Stimulated activated CD4-positive, alpha-beta T cell treated with anti-CD3 and anti-CD28 coated beads, Interleukin-2, amount 100 ng/mL, for 24 hours (primary cell): Measurements from ENCODE around the gene MED19.
"Not testable (repeated sequence)": the region's sequence is repeated elsewhere in the genome, so short reads cannot be mapped to it uniquely, and the experiment has no call there.

Experiments
- DNase-seq, 2 donors: peaks; one replicate each; pipeline ENCODE4 v3.0.0-alpha.2; 2020

MED19 gene, protein sequence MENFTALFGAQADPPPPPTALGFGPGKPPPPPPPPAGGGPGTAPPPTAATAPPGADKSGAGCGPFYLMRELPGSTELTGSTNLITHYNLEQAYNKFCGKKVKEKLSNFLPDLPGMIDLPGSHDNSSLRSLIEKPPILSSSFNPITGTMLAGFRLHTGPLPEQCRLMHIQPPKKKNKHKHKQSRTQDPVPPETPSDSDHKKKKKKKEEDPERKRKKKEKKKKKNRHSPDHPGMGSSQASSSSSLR

DNA sequence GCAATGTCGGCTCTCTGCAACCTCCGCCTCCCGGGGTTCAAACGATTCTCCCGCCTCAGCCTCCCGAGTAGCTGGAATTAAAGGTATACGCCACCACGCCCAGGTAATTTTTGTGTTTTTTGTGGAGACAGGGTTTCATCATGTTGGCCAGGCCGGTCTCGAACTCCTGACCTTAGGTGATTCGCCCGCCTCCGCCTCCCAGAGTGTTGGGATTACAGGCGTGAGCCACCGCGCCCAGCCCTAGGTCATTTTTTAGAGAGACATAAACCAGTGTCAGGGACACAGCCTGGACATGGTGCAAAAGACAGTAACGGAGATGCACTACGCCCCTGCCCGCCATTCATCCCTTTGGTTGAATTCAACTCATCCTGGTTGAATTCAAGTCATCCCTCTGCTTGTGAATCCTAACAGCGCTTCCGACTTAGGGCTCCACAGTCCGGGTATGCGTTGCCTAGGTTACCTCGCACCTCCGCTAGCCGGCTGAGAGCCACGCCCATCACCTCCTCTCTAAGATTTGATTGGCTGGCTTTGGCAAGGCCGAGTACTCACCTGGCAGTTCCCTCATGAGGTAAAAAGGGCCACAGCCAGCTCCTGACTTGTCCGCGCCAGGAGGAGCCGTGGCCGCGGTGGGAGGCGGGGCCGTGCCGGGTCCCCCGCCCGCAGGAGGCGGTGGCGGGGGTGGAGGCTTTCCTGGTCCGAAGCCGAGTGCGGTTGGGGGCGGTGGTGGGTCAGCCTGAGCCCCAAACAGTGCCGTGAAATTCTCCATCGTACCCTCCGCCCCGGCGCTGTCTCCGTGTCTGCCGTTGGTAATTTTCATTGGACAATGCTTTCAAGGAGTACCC is at the start of gene MED19:
Gene MED19 (minus strand): TSS at position 802 of the 842 bp plus-strand sequence. CDS start 36 bp downstream, at position 766.
- DNase-seq: peak; percentile 73 to 81

DNA sequence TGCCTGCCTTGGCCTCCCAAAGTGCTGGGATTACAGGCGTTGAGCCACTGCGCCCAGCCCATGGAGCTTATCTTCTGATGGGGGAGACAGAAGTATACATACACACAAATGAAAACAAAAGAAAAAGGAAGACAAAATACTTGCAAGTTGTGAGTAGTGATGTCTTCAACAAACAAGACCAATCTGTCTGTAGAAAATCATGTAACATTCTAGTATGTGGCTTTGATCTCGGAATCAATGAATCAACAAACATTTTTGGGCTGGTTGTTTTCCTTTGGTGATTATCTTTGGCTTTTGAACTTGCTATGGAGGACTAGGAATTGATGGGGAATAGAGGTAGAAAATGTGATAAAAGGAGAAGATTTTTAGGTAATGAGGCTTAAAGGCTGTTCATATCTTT is 46.2 kb upstream of the MED19 start:
- no peak for DNase-seq

DNA sequence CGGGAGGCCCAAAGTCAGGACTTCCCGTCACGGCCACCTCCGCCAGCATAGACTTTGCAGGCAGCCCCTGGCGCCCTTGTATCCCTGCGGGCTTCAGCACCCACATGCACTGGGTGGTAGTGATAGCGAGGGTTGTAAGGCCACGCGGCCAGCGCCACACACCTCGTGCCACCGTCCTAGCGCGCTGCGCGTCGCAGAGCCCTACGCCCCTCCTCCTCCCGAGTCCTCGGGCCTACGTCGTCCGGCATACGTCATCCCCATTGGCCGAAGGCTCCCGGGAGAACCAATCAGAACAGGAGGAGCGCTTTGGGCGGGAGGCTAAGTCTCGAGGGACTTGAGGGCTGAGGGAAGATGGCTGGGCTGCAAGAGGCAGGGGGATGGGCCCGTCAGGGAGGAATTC is 40.9 kb upstream of the MED19 start:
- no peak for DNase-seq

DNA sequence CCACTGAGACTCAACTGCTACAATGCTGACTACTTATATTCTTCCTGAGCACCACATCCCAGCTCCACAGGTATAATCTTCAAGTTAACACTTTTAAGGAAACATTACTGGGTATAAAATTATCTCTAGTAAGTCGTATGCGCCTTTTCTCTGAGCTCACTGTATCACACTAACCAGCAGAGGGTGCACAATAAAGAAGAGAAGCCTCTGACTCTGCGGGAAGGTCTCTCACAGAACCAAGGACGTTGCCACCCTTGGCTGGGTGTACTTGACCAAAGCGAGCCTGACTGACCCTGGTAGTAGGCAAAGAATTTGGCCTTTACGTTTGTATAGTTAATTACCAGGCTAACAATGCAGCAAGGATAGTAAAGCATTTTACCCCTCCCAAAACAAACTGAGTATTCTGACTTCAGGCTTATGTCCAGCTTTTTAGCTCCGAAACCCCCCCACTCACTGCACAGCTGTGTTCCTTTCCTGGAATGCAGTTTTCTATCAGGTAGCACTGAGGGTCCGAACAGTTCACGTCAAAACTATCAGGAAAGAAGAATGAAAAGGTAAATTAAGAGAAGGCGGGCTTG is 39.8 kb upstream of the MED19 start, which contains the start of gene BTBD18:
Gene BTBD18 (minus strand): TSS at position 144 of the 578 bp plus-strand sequence. CDS start 631 bp downstream, outside the sequence.
- no peak for DNase-seq

DNA sequence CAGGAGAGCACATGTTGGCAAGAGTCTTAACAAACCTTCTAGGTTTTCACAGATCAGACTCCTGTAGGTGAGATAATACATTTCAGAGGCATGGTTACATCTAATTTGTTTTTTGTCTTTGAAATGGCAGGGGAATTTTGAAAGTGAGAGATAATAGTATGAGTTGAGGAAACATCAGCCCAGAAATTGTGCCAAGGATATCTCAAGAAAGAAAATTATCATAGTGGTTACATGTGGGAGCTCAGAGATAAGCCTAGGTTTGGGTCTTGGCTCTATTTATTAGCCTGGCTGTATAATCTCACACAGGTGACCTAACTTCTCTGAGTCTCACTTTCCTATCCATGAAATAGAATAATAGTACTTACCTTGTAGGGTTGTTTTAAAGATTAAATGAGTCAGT is 39.2 kb upstream of the MED19 start:
- no peak for DNase-seq

DNA sequence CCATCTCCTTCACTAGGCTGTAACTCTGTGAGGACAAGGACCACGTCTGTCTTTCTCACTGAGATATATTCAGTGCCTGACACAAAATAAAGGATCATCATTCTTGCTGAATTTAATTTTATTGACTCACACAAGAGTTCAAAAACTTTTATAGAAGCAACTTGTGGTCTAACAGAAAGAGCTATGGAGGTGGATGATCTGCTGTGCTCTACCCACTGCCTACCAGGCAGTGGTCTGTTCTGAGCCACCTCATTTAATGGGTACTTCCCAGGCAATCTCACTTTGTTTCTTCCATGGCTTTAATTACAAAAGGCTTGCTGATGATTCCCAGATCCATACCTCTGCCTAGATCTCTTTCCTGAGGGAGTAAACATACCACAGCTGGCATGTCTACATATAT is 34.9 kb upstream of the MED19 start:
- no peak for DNase-seq

DNA sequence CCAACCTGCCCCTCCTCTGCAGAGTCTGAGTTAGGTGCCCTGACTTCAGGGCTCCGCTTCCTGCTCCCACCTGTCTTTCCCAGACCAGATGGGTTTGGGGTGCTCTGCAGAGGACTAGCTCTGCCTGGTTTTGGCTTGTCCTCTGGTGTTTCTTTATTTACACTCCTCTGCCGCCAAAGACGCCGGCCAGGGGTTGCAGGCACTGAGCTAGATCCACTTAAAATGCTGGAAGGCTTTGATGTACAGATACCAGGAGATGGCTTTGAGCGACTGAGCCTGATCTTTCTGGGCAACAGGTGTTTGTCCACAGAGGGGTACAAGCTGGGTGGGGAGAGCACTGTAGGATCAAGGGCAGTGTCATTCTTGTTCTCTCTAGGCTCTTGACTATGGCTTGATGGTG is 33.2 kb upstream of the MED19 start:
- no peak for DNase-seq

DNA sequence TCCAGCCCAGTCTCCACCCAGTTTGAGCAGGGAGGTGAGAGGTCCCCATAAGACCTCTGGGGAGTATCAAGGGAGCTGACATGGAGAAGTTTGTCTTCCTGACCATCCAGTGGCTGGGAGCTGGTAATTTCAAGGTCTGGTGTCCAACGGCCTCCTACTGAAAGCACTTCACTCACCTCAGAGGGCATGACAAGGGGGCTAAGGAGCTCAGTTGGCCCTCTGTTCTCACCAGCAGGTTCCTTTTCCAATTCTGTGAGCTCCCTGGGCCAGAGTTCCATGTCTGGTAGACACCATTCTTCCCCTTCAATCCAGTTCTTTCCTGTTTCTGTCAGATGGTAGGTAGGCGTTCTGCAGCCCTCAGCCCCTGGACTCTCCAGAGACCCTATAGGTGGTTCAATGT is 32.3 kb upstream of the MED19 start:
- no peak for DNase-seq

DNA sequence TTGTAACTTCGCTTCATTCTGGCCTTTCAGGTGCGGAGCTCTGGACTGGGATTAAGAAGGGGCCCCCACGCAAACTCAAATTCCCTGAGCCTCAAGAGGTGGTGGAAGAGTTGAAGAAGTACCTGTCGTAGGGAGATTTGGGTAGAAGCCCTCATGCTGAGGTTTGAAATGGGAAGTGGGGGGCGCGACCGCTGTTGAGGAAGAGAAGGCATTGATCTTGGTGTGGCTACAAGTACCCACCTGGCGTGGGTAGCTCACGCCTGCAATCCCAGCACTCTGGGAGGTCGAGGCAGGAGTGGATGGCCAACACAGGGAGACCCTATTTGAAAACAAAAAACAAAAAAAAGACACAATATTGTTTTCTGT is 30.1 kb upstream of the MED19 start:
- no peak for DNase-seq

DNA sequence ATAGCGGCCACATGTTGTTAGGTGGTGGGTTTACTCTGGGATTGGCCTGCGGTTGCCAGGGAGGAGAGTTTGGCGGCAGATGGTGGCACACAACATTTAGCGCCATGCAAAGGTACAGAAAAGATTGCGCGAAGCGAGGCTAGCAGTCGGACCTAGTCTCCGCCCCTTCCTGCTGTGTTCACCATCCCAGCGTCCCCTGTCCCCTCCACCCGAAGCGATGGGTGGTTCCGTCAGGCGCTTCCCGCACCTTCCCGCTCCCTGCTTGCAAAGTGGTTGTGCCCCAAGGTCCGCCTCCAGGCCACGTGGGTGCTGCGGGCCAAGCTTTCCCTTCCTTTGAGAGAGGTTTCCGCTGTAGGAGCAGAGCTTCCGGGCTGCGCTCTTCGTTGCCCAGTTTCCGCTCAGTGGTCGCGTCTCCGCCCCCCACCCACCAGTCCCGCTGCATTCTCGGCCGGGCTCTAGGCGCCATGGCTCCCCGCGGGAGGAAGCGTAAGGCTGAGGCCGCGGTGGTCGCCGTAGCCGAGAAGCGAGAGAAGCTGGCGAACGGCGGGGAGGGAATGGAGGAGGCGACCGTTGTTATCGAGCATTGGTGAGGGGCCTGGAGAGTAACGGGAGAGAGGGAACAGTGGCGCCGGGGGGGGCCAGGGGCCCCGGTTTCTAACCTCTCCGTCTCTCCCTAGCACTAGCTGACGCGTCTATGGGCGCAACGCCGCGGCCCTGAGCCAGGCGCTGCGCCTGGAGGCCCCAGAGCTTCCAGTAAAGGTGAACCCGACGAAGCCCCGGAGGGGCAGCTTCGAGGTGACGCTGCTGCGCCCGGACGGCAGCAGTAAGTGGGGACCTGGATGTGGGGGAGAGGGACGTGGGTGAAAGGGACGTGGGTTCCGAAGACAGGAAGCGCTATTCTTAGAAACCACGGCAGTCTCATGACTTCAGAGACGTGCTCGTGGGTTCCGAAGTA is 29.4 kb upstream of the MED19 start, which contains the start of gene SELENOH:
Gene SELENOH (plus strand): TSS at position 360 of the 955 bp plus-strand sequence. CDS start 105 bp downstream, at position 465.
- DNase-seq: peak; percentile 96

DNA sequence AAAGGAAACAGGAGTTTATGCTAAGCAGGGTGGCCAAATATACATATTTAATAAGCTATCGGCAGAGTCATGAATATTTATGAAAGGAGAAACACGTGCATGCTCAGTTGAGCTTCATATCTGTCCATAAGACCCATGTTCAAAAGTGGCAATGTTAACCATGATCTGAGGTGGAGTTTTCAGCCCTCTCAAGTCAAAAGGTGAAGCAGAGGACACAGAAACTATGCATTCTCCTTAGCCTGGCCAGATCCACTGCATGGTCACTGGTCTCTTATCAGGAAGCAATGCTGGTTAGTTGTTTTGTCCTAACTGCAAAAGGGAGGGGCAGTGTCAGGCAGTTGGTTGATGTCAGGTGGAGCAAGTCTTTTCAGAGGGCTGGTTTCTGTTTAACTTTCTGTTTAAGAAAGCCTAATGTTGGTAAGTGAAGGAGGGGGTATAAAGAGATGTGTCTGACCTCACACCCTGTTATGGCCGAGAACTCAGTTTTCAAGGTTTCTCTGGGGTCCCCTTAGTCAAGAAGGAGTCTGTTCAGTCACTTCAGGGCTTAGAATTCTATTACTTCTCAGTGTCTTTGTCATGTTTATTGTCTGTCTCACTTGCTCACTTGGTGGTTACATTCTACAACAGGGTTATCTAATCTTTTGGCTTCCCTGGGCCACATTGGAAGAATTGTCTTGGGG is 23.7 kb upstream of the MED19 start:
- no peak for DNase-seq

DNA sequence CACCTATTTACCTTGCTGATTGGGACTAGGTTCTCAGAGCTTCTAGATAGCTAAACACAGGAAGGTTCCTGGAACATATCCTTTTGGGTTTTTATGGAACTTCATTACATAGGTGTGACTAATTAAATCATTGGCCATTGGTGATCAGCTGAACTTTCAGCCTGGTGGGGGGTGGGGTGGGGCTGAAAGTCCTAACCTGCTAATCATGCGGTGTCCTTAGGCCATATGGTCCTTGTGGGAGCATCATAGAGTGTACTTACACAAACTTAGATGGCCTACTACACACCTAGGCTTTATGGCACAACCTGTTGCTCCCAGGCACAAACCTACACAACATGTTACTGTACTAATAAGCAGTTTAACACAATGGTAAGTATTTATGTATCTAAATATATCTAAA is 20.6 kb upstream of the MED19 start:
- DNase-seq: no peak

DNA sequence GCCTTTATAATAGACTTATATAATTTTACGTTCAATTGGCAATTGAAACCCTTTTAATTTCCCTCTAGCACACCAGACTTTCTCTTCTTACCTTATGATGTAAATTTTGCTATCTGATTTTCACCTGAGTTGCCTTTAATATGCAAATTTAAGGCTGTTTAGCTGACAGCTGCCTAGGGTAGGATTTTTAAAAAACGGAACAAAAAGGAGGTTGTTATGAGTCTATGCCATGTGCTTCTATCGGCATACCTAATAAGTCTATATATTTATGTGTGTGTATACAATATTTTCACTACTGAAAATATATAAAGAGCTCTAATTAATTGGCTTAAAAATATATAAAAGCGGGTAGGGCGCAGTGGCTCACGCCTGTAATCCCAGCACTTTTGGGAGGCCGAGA is 17.5 kb upstream of the MED19 start:
- no peak for DNase-seq

DNA sequence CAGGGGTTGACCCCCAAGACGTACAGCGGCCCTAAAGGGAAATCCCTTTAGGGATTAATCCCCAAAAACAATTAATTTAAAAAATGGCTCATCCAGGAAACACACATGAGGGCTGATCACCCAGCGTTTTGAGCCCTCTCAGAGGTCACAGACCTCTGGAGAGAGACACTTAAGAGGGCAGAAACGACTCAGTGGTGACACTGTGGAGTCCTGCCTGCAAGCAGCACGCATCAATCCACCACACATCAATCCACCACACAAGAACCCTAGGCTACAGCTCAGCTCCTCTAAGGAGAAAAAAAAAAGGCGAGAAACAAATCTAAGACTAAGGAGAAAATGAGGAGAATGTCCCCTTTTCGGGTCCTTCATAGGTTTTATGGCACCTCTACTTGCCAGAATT is 16.8 kb upstream of the MED19 start:
- DNase-seq: no peak

DNA sequence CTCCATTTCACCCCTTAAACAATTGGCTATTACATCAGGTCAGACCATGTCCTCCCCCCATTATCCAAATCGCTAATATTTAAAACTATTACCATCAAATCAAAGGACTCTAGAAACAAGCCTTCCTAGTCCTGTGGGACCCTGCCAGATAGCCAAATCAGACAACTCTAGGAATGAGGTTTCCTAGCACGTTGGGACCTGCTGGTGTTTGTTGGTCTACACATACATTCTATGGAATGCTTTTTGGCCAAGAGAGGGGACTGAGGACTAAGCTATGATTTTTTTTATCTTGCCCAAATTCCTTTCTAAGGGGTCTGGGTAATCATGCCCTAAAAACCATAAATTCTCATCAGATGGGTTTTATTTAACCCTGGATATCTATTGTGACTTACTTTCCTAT is 15.2 kb upstream of the MED19 start:
- DNase-seq: no peak

DNA sequence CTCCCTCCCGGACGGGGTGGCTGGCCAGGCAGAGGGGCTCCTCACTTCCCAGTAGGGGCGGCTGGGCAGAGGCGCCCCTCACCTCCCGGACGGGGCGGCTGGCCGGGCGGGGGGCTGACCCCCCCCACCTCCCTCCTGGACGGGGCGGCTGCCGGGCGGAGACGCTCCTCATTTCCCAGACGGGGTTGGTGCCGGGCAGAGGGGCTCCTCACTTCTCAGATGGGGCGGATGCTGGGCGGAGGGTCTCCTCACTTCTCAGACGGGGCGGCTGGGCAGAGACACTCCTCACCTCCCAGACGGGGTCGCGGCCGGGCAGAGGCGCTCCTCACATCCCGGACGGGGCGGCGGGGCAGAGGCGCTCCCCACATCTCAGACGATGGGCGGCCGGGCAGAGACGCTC is 4.7 kb upstream of the MED19 start:
- not testable (repeated sequence) for DNase-seq

DNA sequence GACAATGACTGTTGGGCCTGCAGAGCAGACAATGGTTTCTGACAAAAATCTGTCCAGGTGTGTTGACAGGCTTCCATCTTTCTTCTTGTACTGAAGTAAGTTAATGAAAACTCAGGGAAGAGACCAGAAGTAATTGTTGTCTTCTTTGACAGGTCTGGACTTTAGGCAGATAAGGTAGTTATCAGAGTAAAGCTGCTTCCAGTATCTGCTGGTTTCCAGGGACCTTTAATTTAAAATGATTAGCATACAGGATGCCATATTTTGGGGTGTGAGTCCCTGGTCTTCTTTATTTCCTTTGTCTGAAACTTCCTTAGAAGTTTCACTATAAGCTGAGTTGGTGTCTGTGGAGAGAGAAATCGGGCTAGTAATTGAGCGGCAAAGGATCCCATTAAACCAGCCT is 1.8 kb upstream of the MED19 start:
- no peak for DNase-seq

DNA sequence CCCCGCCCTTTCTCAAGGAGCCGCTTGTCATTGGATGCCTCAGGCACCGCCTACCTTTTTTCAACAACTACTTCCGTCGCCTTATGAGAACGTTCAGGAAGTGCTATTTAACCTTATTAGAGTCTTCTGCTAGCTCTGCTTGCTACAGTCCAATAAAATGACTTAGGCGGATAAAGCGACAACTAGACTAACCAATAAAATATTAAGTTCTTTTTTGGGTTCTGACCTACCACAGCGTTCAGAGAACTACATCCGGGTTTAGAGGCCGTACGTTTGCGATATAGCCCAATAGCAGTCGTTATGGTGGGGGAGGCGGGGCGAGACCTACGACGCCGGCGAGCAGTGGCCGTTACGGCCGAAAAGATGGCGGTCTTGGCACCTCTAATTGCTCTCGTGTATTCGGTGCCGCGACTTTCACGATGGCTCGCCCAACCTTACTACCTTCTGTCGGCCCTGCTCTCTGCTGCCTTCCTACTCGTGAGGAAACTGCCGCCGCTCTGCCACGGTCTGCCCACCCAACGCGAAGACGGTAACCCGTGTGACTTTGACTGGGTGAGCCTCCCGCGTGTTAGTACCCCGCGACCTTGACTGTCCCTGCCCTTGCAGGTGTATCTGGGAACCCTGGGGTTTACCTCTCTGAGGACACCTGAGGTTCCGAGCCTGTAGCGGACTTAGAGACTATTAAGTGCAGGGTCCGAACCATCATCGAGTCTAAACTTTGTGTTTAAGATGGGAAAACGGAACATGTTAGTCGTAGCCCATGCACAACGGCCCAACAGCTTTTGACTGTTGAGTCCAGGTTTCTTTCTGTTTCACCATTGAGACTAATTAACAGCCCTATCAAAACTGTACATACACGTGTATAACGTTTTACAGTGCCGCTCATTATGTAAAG is 488 bp upstream of the MED19 start, which contains the start of gene TMX2:
Gene TMX2 (plus strand): TSS at position 338 of the 895 bp plus-strand sequence. CDS start 26 bp downstream, at position 364.
- DNase-seq: peak; percentile 90 to 92

DNA sequence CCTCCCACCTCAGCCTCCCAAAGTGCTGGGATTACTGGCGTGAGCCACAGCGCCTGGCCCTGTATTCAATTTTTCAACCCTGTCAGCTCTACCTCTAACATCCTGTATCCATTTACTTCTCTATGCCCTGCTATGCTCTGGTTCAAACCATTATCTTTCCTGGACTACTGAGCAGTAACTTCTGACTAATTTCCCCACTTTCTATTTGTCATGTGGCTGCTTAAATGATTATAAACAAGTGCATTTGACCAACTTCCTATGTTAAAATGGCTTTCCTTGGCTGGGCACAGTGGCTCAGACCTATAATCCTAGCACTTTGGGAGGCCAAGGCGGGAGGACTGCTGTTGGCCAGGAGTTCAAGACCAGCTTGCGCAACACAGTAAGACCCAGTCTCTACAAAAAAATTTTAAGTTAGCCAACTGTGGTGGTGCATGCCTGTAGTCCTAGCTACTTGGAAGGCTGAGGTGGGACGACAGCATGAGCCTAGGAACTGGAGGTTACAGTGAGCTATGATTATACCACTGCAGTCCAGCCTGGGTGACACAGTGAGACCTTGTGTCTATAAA is 2.1 kb downstream of the MED19 start:
- no peak for DNase-seq

DNA sequence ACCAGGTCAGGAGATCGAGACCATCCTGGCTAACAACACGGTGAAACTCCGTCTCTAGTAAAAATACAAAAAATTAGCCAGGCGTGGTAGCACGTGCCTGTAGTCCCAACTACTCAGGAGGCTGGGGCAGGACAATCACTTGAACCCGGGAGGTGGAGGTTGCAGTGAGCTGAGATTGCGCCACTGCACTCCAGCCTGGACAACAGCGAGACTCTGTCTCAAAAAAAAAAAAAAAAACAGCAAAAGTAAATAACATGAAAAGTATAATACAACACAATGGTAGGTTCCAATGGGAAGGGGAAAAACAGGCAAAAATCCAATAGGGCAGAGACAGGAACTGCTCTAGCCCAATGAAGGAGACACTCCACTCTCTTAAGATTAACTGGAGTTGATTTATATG is 6.6 kb downstream of the MED19 start:
- DNase-seq: not testable (repeated sequence)
